Transverse colon (tissue), 4 donors: ENCODE results near the gene CLEC20A.

Experiments
- EP300 ChIP-seq: sonication (generic); formaldehyde crosslinking; IDR thresholded peaks from one replicate; pipeline ENCODE4 v1.6.1; 2017; ENCODE audit warnings: antibody characterized with exemption, low read depth
- POLR2A ChIP-seq: fragments of 450-650 bp; IDR thresholded peaks from one replicate; pipeline ENCODE4 v1.6.1; 2016; ENCODE audit warnings: antibody characterized with exemption, mild to moderate bottlenecking, moderate library complexity
- POLR2AphosphoS5 ChIP-seq, 3 donors: sonication (generic); formaldehyde crosslinking; IDR thresholded peaks; one replicate each; pipeline ENCODE4 v1.6.1; 2016; ENCODE audit warnings: antibody characterized with exemption in 3 of 3
- TF ChIP-seq, protein P1 (sequence below), 5 experiments: fragments of 200-600 bp in 3 of 5; fragments of 450-650 bp in 2 of 5; sonication (generic) in 3 of 5; IDR thresholded peaks; 1 replicate in 2 of 5; 2 replicates in 3 of 5; pipeline ENCODE4 v1.5.1; 2016 to 2017; ENCODE audit warnings: antibody characterized with exemption in 5 of 5, inconsistent platforms in 3 of 5, mild to moderate bottlenecking in 2 of 5, moderate library complexity in 1 of 5

GRCh38 chr1:178490136-178490535 is 6.6 kb downstream of the CLEC20A start:
- TF ChIP-seq, protein P1, sequence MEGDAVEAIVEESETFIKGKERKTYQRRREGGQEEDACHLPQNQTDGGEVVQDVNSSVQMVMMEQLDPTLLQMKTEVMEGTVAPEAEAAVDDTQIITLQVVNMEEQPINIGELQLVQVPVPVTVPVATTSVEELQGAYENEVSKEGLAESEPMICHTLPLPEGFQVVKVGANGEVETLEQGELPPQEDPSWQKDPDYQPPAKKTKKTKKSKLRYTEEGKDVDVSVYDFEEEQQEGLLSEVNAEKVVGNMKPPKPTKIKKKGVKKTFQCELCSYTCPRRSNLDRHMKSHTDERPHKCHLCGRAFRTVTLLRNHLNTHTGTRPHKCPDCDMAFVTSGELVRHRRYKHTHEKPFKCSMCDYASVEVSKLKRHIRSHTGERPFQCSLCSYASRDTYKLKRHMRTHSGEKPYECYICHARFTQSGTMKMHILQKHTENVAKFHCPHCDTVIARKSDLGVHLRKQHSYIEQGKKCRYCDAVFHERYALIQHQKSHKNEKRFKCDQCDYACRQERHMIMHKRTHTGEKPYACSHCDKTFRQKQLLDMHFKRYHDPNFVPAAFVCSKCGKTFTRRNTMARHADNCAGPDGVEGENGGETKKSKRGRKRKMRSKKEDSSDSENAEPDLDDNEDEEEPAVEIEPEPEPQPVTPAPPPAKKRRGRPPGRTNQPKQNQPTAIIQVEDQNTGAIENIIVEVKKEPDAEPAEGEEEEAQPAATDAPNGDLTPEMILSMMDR (IDR thresholded peaks at IDR 0.05) = no peak
- TF ChIP-seq POLR2A = no peak
- no peak for TF ChIP-seq POLR2AphosphoS5 (IDR thresholded peaks at IDR 0.05)
- no peak for TF ChIP-seq EP300
